Sigmoid colon (tissue), 7 donors: Measurements from ENCODE around the gene BANF1. TPM values are rescaled to one million over a fixed set of nuclear protein-coding genes. Genes with fewer than 3 reads are reported as not detected.
A peak's percentile ranks its signal among the peaks of the same experiment; 100 is the strongest.

Experiments used
- DNase-seq: peaks from one replicate; pipeline ENCODE4 v3.0.0-alpha.2; 2019
- H3K27ac ChIP-seq, 4 donors: fragments of 200-600 bp; sonication (generic); one replicate each; pipeline ENCODE4 v1.5.1; 2016 to 2019; ENCODE audit warnings: mild to moderate bottlenecking in 1 of 4
- H3K27me3 ChIP-seq, 3 donors: fragments of 200-600 bp; sonication (generic); one replicate each; pipeline ENCODE4 v1.5.1; 2019; ENCODE audit warnings: mild to moderate bottlenecking in 1 of 3
- H3K36me3 ChIP-seq, 4 donors: fragments of 200-600 bp; sonication (generic); one replicate each; pipeline ENCODE4 v1.5.1; 2016 to 2019
- H3K4me1 ChIP-seq, 4 donors: fragments of 200-600 bp; sonication (generic); one replicate each; pipeline ENCODE4 v1.5.1; 2017 to 2019
- H3K4me3 ChIP-seq, 4 donors: fragments of 200-600 bp; sonication (generic); one replicate each; pipeline ENCODE4 v1.5.1; 2017 to 2019; ENCODE audit warnings: mild to moderate bottlenecking in 2 of 4, moderate library complexity in 1 of 4
- H3K9me3 ChIP-seq, 4 donors: fragments of 200-600 bp in 3 of 4; sonication (generic) in 3 of 4; one replicate each; pipeline versions ENCODE4 v1.5.1 to v1.6.1; 2013 to 2019
- CTCF ChIP-seq, 4 experiments: fragments of 450-650 bp in 3 of 4; fragments of 200-600 bp in 1 of 4; IDR thresholded peaks; one replicate each; pipeline ENCODE4 v1.5.1; 2016 to 2019; ENCODE audit warnings: antibody characterized with exemption in 4 of 4, mild to moderate bottlenecking in 3 of 4, moderate library complexity in 2 of 4
- EP300 ChIP-seq, 4 donors: sonication (generic); formaldehyde crosslinking; IDR thresholded peaks; one replicate each; pipeline ENCODE4 v1.6.1; 2017; ENCODE audit warnings: antibody characterized with exemption in 4 of 4
- POLR2A ChIP-seq, 2 donors: fragments of 450-650 bp; IDR thresholded peaks; one replicate each; pipeline ENCODE4 v1.6.1; 2016; ENCODE audit warnings: antibody characterized with exemption in 2 of 2, mild to moderate bottlenecking in 2 of 2, moderate library complexity in 2 of 2
- POLR2AphosphoS5 ChIP-seq, 4 donors: sonication (generic); formaldehyde crosslinking; IDR thresholded peaks; one replicate each; pipeline ENCODE4 v1.6.1; 2017; ENCODE audit warnings: antibody characterized with exemption in 4 of 4
- WGBS, 2 donors: extraction: QIAGEN DNeasy Blood & Tissue Kit; methylation state at CpG; one replicate each; pipeline ENCODE4 v1.1.7; 2013; 5-methylcytosine and 5-hydroxymethylcytosine counted together
- intact Hi-C: fragments of 100-400 bp; cut with DNase I; formaldehyde crosslinking; loops from one replicate; pipeline ENCODE4 v1.15.1; 2023
- polyA plus RNA-seq, 3 donors: library from polyadenylated mRNA; stranded (reverse); fragments of 200-250 nt; gene quantifications; one replicate each; pipeline ENCODE4 v1.2.3, GENCODE V29; 2013
- total RNA-seq, 4 donors: library from RNA; depleted of rRNA; stranded (reverse); fragments of >200 nt; gene quantifications; one replicate each; pipeline ENCODE4 v1.1.0, GENCODE V29; 2016
- donor health status: healthy with polysubstance abuse.
- donor health status: Bipolar disorder and iron deficiency.
- donor health status: healthy.

The BANF1 gene
- total and polyA plus RNA-seq, 7 donors = 40.4 to 150 (median 76.4) TPM

GRCh38 chr11:66042227-66042995 lies 40.1 kb downstream of the BANF1 start:
- Histone ChIP-seq H3K9me3 (no peaks in the 10 kb centered on the region), H3K4me1 (peaks cover 0 to 7% (median 3%) of the 10 kb centered on the region in 4 donors), H3K27ac (no peak overlapping the region), H3K27me3 (peaks cover 0 to 3% (median 2%) of the 10 kb centered on the region in 3 donors), H3K36me3 (no peaks in the 10 kb centered on the region), H3K4me3 (no peak overlapping the region)
- intact Hi-C loops = no loop called here
- no peak for TF ChIP-seq POLR2AphosphoS5 (IDR thresholded peaks at IDR 0.05)
- no peak for TF ChIP-seq EP300 (IDR thresholded peaks at IDR 0.05)
- no peak for TF ChIP-seq CTCF (IDR thresholded peaks at IDR 0.05)
- no peak for TF ChIP-seq POLR2A (IDR thresholded peaks at IDR 0.05)
- 97% methylated on average over 81 of the region's 81 CpGs for WGBS, 2 donors
- no peak for DNase-seq

GRCh38 chr11:66042996-66043906 lies 40.9 kb downstream of the BANF1 start:
- intact Hi-C loops = no loop called here
- Histone ChIP-seq H3K4me3 (no peak overlapping the region), H3K4me1 (peaks cover 0 to 7% (median 3%) of the 10 kb centered on the region in 4 donors), H3K9me3 (no peaks in the 10 kb centered on the region), H3K36me3 (no peaks in the 10 kb centered on the region), H3K27ac (no peak overlapping the region), H3K27me3 (peaks cover 5 to 12% (median 10%) of the 10 kb centered on the region in 3 donors)
- no peak for TF ChIP-seq CTCF (IDR thresholded peaks at IDR 0.05)
- TF ChIP-seq POLR2A (IDR thresholded peaks at IDR 0.05) = no peak
- no peak for TF ChIP-seq EP300 (IDR thresholded peaks at IDR 0.05)
- no peak for TF ChIP-seq POLR2AphosphoS5 (IDR thresholded peaks at IDR 0.05)
- no peak for DNase-seq
- WGBS, 2 donors = 97% methylated on average over 88 of the region's 88 CpGs

GRCh38 chr11:66044757-66045156 lies 42.5 kb downstream of the BANF1 start:
- Histone ChIP-seq H3K27ac (peak overlapping the region in 1 of 4 donors; percentile 32), H3K9me3 (no peaks in the 10 kb centered on the region), H3K36me3 (no peaks in the 10 kb centered on the region), H3K4me1 (peaks cover 0 to 12% (median 5%) of the 10 kb centered on the region in 4 donors), H3K27me3 (peaks cover 14 to 26% (median 21%) of the 10 kb centered on the region in 3 donors), H3K4me3 (no peak overlapping the region)
- DNase-seq = no peak
- WGBS, 2 donors = 48 to 73% methylated on average over 6 of the region's 6 CpGs
- TF ChIP-seq CTCF (IDR thresholded peaks at IDR 0.05) (no peak), EP300 (IDR thresholded peaks at IDR 0.05) (no peak), POLR2A (IDR thresholded peaks at IDR 0.05) (no peak)
- intact Hi-C loops = no loop called here

GRCh38 chr11:66045177-66045639 lies 42.9 kb downstream of the BANF1 start:
- H3K36me3 ChIP-seq = no peaks in the 10 kb centered on the region
- peak; percentile 82 for DNase-seq
- H3K4me3 ChIP-seq = no peak overlapping the region
- no peaks in the 10 kb centered on the region for H3K9me3 ChIP-seq
- TF ChIP-seq EP300 (IDR thresholded peaks at IDR 0.05) (no peak), CTCF (IDR thresholded peaks at IDR 0.05) (peak; percentile 40 to 89 (median 80))
- H3K4me1 ChIP-seq = peaks cover 0 to 12% (median 5%) of the 10 kb centered on the region in 4 donors
- peaks cover 14 to 26% (median 21%) of the 10 kb centered on the region in 3 donors for H3K27me3 ChIP-seq
- H3K27ac ChIP-seq = peak overlapping the region in 1 of 4 donors; percentile 32
- intact Hi-C loops = no loop called here
- 10 to 16% methylated on average over 11 of the region's 11 CpGs for WGBS, 2 donors
